Thymus (tissue), 11 donors: ENCODE measurements around the gene INHBE. TPM values are rescaled to one million over a fixed set of nuclear protein-coding genes. Genes with fewer than 3 reads are reported as not detected.
"Not testable (repeated sequence)": the region's sequence is repeated elsewhere in the genome, so short reads cannot be mapped to it uniquely, and the experiment has no call there.

Experiments used
- DNase-seq, 9 donors: peaks; one replicate each; pipeline ENCODE4 v3.0.0-alpha.2; 2013; ENCODE audit warnings: low spot score in 9 of 9, low read depth in 6 of 9, missing footprints in 1 of 9
- H3K27ac ChIP-seq, 2 donors: one replicate each; pipeline ENCODE4 v1.5.1; 2013; ENCODE audit warnings: control low read depth in 1 of 2, low read depth in 1 of 2, low read length in 1 of 2, mild to moderate bottlenecking in 1 of 2, moderate library complexity in 1 of 2
- H3K27me3 ChIP-seq, 2 donors: one replicate each; pipeline ENCODE4 v1.5.1; 2013; ENCODE audit warnings: low read length in 1 of 2; ENCODE audit not compliant: control insufficient read depth in 2 of 2, insufficient read depth in 1 of 2
- H3K36me3 ChIP-seq, 2 donors: one replicate each; pipeline ENCODE4 v1.5.1; 2013; ENCODE audit warnings: low read length in 1 of 2, mild to moderate bottlenecking in 1 of 2, moderate library complexity in 1 of 2; ENCODE audit not compliant: control insufficient read depth in 2 of 2, insufficient read depth in 2 of 2
- H3K4me1 ChIP-seq, 2 donors: one replicate each; pipeline ENCODE4 v1.5.1; 2013; ENCODE audit warnings: low read length in 2 of 2; ENCODE audit not compliant: control insufficient read depth in 2 of 2, insufficient read depth in 2 of 2
- H3K4me3 ChIP-seq, 2 donors: one replicate each; pipeline ENCODE4 v1.5.1; 2013; ENCODE audit warnings: low read length in 2 of 2, control low read depth in 1 of 2, mild to moderate bottlenecking in 1 of 2
- H3K9me3 ChIP-seq, 2 donors: one replicate each; pipeline ENCODE4 v1.5.1; 2013; ENCODE audit warnings: low read length in 1 of 2, mild to moderate bottlenecking in 1 of 2; ENCODE audit not compliant: control insufficient read depth in 2 of 2, insufficient read depth in 1 of 2
- WGBS: extraction: QIAGEN DNeasy Blood & Tissue Kit; methylation state at CpG from one replicate; pipeline ENCODE4 v1.1.7; 2013; 5-methylcytosine and 5-hydroxymethylcytosine counted together
- polyA plus RNA-seq: library from polyadenylated mRNA; stranded (reverse); fragments of 200-250 nt; gene quantifications from one replicate; pipeline ENCODE4 v1.2.3, GENCODE V29; 2013
- total RNA-seq: library from RNA; stranded (reverse); fragments of 120-200 nt; gene quantifications from one replicate; pipeline ENCODE4 v1.2.4, GENCODE V29; 2013
- donor health status: healthy.

The INHBE gene
- total and polyA plus RNA-seq, 2 donors: 0.09 to 0.14 TPM

DNA sequence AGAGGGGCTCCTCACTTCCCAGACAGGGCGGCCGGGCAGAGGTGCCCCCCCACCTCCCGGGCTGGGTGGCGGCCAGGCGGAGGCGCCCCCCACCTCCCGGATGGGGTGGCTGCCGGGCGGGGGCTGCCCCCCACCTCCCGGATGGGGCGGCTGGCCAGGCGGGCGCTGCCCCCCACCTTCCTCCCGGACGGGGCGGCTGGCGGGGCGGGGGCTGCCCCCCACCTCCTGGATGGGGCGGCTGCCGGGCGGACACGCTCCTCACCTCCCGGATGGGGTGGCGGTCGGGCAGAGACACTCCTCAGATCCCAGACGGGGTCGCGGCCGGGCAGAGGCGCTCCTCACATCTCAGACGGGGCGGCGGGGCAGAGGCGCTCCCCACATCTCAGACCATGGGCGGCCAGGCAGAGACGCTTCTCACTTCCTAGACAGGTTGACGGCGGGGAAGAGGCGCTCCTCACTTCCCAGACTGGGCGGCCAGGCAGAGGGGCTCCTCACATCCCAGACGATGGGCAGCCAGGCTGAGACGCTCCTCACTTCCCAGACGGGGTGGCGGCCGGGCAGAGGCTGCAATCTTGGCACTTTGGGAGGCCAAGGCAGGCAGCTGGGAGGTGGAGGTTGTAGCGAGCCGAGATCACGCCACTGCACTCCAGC lies 40.1 kb downstream of the INHBE start:
- H3K27me3 ChIP-seq, H3K4me1 ChIP-seq, H3K27ac ChIP-seq, H3K9me3 ChIP-seq, DNase-seq, H3K4me3 ChIP-seq: not testable (repeated sequence)
- peaks cover 54 to 61% of the 10 kb centered on the region in 2 donors for H3K36me3 ChIP-seq
- over 99% methylated on average over 45 of the region's 48 CpGs for WGBS

DNA sequence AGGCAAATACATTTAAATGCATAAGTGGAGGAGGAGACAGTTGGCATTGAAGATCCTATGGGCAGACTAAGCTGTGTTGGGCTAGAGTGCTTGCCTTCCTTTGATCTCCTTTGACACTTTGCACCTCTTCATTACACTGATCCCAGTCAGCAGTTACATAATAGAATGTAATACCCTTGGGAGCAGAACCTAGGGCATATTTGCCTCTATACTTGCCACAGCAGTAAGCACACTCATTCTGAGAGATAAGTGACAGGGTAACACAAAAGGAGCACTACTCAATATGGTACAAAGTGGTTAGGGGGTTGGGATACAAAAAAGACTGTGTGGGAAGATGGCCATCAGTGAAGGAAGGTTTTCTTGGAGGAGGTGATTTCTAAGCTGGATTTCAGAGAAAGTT lies 41.7 kb downstream of the INHBE start:
- H3K4me3 ChIP-seq: no peak overlapping the region
- H3K4me1 ChIP-seq: no peaks in the 10 kb centered on the region
- H3K9me3 ChIP-seq: no peaks in the 10 kb centered on the region
- DNase-seq: no peak
- no peak overlapping the region for H3K27ac ChIP-seq
- no peaks in the 10 kb centered on the region for H3K27me3 ChIP-seq
- peaks cover 47 to 62% of the 10 kb centered on the region in 2 donors for H3K36me3 ChIP-seq

DNA sequence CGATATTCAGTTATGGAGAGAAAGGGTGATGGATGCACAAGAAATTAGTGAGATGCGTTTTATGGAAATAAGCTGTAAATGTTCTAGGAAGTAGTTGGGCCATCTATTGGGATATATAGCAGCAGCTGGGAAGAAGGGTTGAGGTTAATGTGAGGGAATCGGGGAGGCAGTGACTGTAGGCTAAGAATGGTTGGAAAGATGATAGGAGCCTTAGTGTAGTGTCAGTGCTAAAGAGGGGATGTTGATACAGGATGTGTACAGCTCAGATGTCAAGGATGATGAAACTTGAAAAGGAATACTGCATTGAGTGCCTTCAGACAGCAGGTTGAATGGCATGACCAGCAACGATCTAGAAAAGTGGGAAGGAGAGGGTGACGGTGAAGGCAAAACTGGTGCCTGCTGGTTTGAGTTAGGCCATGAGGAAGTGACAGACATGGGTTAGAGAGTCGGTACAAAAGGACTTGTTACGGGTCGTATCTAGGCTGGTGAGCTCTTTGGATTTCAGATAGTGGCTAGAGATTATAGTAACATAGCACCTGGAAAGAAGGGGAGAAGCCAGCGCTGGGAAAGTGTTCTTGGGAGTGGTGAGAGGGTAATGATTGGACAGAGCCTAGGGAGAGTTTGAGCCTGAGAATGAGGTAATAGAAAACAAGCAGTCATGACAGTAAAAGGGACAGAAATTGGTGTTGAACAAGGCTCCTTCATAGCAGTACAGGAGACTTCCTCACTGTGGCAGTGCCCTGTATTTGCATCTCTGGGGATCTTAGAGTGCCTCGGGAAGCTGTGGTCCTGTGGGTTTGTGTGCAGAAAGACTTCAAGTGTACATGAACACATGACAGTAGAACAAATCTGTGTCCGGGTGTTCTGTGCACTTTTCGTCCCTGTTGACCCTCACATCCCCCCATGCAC lies 42.4 kb downstream of the INHBE start:
- 97% methylated on average over 12 of the region's 12 CpGs for WGBS
- H3K27ac ChIP-seq: no peak overlapping the region
- H3K9me3 ChIP-seq: no peaks in the 10 kb centered on the region
- no peak for DNase-seq
- peaks cover 48 to 66% of the 10 kb centered on the region in 2 donors for H3K36me3 ChIP-seq
- no peaks in the 10 kb centered on the region for H3K4me1 ChIP-seq
- H3K4me3 ChIP-seq: no peak overlapping the region
- H3K27me3 ChIP-seq: no peaks in the 10 kb centered on the region

DNA sequence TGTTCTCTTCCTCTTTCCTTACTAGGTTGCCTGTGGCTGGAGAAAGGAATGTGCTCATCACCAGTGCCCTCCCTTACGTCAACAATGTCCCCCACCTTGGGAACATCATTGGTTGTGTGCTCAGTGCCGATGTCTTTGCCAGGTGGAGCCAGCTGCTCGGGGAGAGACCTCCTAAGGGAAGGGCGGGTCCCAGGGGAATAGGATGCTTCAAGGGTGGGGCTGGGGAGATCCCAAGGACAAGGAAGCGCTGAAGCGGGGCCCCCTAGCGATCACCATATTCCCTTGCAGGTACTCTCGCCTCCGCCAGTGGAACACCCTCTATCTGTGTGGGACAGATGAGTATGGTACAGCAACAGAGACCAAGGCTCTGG lies 43.0 kb downstream of the INHBE start:
- Histone ChIP-seq H3K4me1 (no peaks in the 10 kb centered on the region), H3K27me3 (no peaks in the 10 kb centered on the region), H3K4me3 (no peak overlapping the region), H3K27ac (no peak overlapping the region), H3K9me3 (no peaks in the 10 kb centered on the region), H3K36me3 (peaks cover 44 to 65% of the 10 kb centered on the region in 2 donors)
- WGBS: 97% methylated on average over 9 of the region's 9 CpGs
- no peak for DNase-seq

DNA sequence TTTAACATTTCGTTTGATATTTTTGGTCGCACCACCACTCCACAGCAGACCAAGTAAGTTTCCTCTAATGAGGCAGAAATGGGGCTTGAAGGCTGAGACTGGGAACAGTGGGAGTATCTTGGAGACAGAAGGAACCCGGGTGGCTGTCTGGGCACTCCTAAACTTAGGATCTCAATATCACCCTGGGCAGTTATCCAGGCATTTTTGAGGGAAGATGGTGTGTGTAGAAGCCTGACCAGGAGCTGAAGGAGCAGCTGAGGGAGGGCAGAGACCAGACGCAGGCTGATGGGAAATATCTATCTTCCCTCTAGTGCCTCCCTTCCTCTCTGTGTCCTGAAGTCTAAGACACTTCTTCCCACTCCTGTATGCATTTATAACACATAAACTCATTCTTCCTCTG lies 43.5 kb downstream of the INHBE start:
- Histone ChIP-seq H3K27ac (no peak overlapping the region), H3K36me3 (peaks cover 48 to 69% of the 10 kb centered on the region in 2 donors), H3K4me3 (no peak overlapping the region), H3K9me3 (no peaks in the 10 kb centered on the region), H3K4me1 (no peaks in the 10 kb centered on the region), H3K27me3 (no peaks in the 10 kb centered on the region)
- DNase-seq: no peak
- WGBS: 97% methylated on average over 4 of the region's 4 CpGs

DNA sequence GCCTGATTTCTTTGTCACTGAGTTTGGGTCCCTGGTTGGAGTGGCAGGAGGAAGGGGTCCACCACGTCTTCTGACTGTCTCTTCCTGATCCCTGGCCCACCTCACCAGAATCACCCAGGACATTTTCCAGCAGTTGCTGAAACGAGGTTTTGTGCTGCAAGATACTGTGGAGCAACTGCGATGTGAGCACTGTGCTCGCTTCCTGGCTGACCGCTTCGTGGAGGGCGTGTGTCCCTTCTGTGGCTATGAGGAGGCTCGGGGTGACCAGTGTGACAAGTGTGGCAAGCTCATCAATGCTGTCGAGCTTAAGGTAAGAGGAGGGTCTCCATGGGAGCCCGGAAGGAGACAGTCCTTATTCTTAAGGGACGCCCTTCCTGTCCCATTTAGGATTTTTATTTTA lies 45.1 kb downstream of the INHBE start:
- H3K4me1 ChIP-seq: no peaks in the 10 kb centered on the region
- 98% methylated on average over 11 of the region's 11 CpGs for WGBS
- H3K27me3 ChIP-seq: no peaks in the 10 kb centered on the region
- DNase-seq: no peak
- no peaks in the 10 kb centered on the region for H3K9me3 ChIP-seq
- no peak overlapping the region for H3K4me3 ChIP-seq
- peaks cover 59 to 80% of the 10 kb centered on the region in 2 donors for H3K36me3 ChIP-seq
- no peak overlapping the region for H3K27ac ChIP-seq

DNA sequence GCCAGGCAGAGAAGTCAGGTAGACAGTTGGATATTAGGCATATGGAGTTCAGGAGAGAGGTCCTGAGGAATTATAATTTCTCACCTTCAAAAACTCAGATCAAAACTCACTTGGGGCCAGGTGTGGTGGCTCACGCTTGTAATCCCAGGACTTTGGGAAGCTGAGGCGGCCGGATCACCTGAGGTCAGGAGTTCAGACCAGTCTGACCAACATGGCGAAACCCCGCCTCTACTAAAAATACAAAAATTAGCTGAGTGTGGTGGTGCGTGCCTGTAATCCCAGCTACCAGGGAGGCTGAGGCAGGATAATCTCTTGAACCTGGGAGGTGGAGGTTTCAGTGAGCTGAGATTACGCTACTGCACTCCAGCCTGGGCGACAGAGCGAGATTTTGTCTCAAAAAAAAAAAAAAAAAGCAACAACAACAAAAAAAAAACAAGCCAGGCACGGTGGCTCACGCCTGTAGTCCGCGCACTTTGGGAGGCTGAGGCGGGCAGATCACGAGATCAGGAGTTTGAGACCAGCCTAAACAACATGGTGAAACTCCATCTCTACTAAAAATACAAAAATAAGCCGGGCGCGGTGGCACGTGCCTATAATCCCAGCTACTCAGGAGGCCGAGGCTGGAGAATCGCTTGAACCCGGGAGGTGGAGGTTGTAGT lies 47.3 kb downstream of the INHBE start:
- peaks cover 65 to 80% of the 10 kb centered on the region in 2 donors for H3K36me3 ChIP-seq
- H3K27ac ChIP-seq: not testable (repeated sequence)

DNA sequence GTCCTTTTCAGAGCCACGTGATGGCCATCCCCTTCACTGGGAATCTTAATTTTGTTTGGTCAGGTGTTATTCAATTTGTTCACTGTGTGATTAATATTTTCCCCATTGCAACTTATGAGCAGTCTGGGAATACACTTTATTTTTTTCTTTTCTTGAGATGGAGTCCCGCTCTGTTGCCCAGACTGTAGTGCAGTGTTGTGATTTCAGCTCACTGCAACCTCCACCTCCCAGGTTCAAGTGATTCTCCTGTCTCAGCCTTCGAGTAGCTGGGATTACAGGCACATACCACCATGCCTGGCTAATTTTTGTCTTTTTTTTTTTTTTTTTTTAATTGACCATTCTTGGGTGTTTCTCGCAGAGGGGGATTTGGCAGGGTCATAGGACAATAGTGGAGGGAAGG lies 51.4 kb downstream of the INHBE start:
- not testable (repeated sequence) for H3K27ac ChIP-seq, H3K9me3 ChIP-seq, H3K4me3 ChIP-seq, DNase-seq, H3K27me3 ChIP-seq, H3K4me1 ChIP-seq
- peaks cover 56 to 69% of the 10 kb centered on the region in 2 donors for H3K36me3 ChIP-seq
- 93% methylated on average over 4 of the region's 4 CpGs for WGBS

More for the DNA sequence above, 47.3 kb downstream of the INHBE start:
- H3K27me3 ChIP-seq, H3K9me3 ChIP-seq, DNase-seq, H3K4me1 ChIP-seq, H3K4me3 ChIP-seq: not testable (repeated sequence)
- 98% methylated on average over 22 of the region's 22 CpGs for WGBS
